ENCODE measurements around the gene SPIN1.
"Not testable (repeated sequence)": the region's sequence is repeated elsewhere in the genome, so short reads cannot be mapped to it uniquely, and the experiment has no call there.

SPIN1 gene

GRCh38 chr9:88388203-88388885, at the start of gene SPIN1:
SPIN1 (plus strand) TSS chr9:88388444; CDS start chr9:88426540, 38,096 bp downstream.
- H3K4me3 ChIP-seq (ENCODE audit: low read length in 2 of 2) = peak within 1 kb of the TSS; percentile 95 to 99

DNA sequence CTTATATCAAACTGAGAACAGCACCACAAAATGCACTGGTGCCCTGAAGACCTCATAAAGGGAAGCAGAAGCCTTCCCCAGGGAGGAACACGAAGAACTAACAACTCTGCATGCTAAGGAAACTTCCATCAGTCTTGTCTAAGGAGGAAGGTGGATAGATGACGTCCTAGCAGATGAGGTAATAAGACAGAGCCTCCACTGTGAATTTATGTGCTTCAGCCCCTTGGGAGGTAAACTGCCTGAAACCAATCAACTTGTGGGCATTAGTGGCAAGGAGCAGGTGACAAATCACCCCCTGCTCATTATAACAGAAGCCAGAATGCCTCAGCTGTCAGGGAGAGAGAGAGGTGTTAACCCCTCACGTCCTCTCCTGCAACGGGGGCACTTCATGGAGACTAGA, 48.9 kb upstream of the SPIN1 start:
- no peak overlapping the region for H3K27ac ChIP-seq (ENCODE audit: low read depth in 2 of 2, low read length in 2 of 2)
- no peaks in the 10 kb centered on the region for H3K36me3 ChIP-seq (ENCODE audit: control insufficient read depth in 2 of 2, insufficient read depth in 2 of 2, low read length in 2 of 2)
- H3K9ac ChIP-seq (ENCODE audit: low read depth in 1 of 2, low read length in 2 of 2) = no peak overlapping the region
- H3K9me3 ChIP-seq (ENCODE audit: control insufficient read depth in 2 of 2, low read length in 2 of 2) = no peaks in the 10 kb centered on the region
- no peaks in the 10 kb centered on the region for H3K27me3 ChIP-seq (ENCODE audit: control insufficient read depth in 2 of 2, insufficient read depth in 2 of 2, low read length in 2 of 2)
- no peaks in the 10 kb centered on the region for H3K4me1 ChIP-seq (ENCODE audit: control insufficient read depth in 2 of 2, insufficient read depth in 2 of 2, low read length in 2 of 2)
- H3K4me3 ChIP-seq (ENCODE audit: low read length in 2 of 2) = no peak overlapping the region

More at GRCh38 chr9:88388203-88388885, at the start of gene SPIN1:
- H3K27me3 ChIP-seq (ENCODE audit: control insufficient read depth in 2 of 2, insufficient read depth in 2 of 2, low read length in 2 of 2) = no peaks in the 10 kb centered on the region
- peaks cover 4 to 16% of the 10 kb centered on the region in 2 donors for H3K4me1 ChIP-seq (ENCODE audit: control insufficient read depth in 2 of 2, insufficient read depth in 2 of 2, low read length in 2 of 2)
- H3K9ac ChIP-seq (ENCODE audit: low read depth in 1 of 2, low read length in 2 of 2) = peak within 1 kb of the TSS; percentile 94 to 98
- H3K27ac ChIP-seq (ENCODE audit: low read depth in 2 of 2, low read length in 2 of 2) = peak within 1 kb of the TSS; percentile 96 to 97
- H3K9me3 ChIP-seq (ENCODE audit: control insufficient read depth in 2 of 2, low read length in 2 of 2) = no peaks in the 10 kb centered on the region
- H3K36me3 ChIP-seq (ENCODE audit: control insufficient read depth in 2 of 2, insufficient read depth in 2 of 2, low read length in 2 of 2) = peaks cover 0 to 5% of the 10 kb centered on the region in 2 donors

DNA sequence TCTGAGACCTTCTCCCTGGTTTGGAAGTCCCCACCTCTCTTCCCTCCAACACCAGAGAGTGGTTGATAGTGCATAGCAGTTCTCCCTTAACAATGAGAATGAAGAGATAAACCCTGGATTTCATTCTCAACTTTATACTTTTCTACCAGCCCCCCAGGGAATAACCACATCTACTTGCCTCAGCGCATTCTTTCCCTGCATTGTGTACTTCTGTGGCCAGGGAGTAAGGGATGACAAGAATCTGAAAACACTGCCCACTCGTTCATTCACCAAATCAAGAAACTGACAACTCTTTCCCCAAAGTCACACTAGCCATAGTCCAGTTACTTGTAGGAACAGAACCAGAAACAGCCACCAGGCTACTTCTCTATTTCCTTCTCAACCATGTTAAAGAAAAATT, 46.0 kb upstream of the SPIN1 start:
- no peak overlapping the region for H3K27ac ChIP-seq (ENCODE audit: low read depth in 2 of 2, low read length in 2 of 2)

GRCh38 chr9:88344013-88344412, 44.2 kb upstream of the SPIN1 start:
- Histone ChIP-seq H3K9ac (ENCODE audit: low read depth in 1 of 2, low read length in 2 of 2) (no peak overlapping the region), H3K4me3 (ENCODE audit: low read length in 2 of 2) (no peak overlapping the region), H3K27ac (ENCODE audit: low read depth in 2 of 2, low read length in 2 of 2) (no peak overlapping the region), H3K4me1 (ENCODE audit: control insufficient read depth in 2 of 2, insufficient read depth in 2 of 2, low read length in 2 of 2) (no peaks in the 10 kb centered on the region), H3K36me3 (ENCODE audit: control insufficient read depth in 2 of 2, insufficient read depth in 2 of 2, low read length in 2 of 2) (no peaks in the 10 kb centered on the region), H3K27me3 (ENCODE audit: control insufficient read depth in 2 of 2, insufficient read depth in 2 of 2, low read length in 2 of 2) (no peaks in the 10 kb centered on the region), H3K9me3 (ENCODE audit: control insufficient read depth in 2 of 2, low read length in 2 of 2) (no peaks in the 10 kb centered on the region)

More for the DNA sequence above, 46.0 kb upstream of the SPIN1 start:
- Histone ChIP-seq H3K4me1 (ENCODE audit: control insufficient read depth in 2 of 2, insufficient read depth in 2 of 2, low read length in 2 of 2) (no peaks in the 10 kb centered on the region), H3K27me3 (ENCODE audit: control insufficient read depth in 2 of 2, insufficient read depth in 2 of 2, low read length in 2 of 2) (no peaks in the 10 kb centered on the region), H3K9me3 (ENCODE audit: control insufficient read depth in 2 of 2, low read length in 2 of 2) (no peaks in the 10 kb centered on the region), H3K4me3 (ENCODE audit: low read length in 2 of 2) (no peak overlapping the region), H3K36me3 (ENCODE audit: control insufficient read depth in 2 of 2, insufficient read depth in 2 of 2, low read length in 2 of 2) (no peaks in the 10 kb centered on the region), H3K9ac (ENCODE audit: low read depth in 1 of 2, low read length in 2 of 2) (no peak overlapping the region)

GRCh38 chr9:88350354-88350753, 37.9 kb upstream of the SPIN1 start:
- H3K4me1 ChIP-seq (ENCODE audit: control insufficient read depth in 2 of 2, insufficient read depth in 2 of 2, low read length in 2 of 2); H3K9ac ChIP-seq (ENCODE audit: low read depth in 1 of 2, low read length in 2 of 2); H3K36me3 ChIP-seq (ENCODE audit: control insufficient read depth in 2 of 2, insufficient read depth in 2 of 2, low read length in 2 of 2); H3K27ac ChIP-seq (ENCODE audit: low read depth in 2 of 2, low read length in 2 of 2); H3K27me3 ChIP-seq (ENCODE audit: control insufficient read depth in 2 of 2, insufficient read depth in 2 of 2, low read length in 2 of 2); H3K4me3 ChIP-seq (ENCODE audit: low read length in 2 of 2); H3K9me3 ChIP-seq (ENCODE audit: control insufficient read depth in 2 of 2, low read length in 2 of 2): not testable (repeated sequence)

DNA sequence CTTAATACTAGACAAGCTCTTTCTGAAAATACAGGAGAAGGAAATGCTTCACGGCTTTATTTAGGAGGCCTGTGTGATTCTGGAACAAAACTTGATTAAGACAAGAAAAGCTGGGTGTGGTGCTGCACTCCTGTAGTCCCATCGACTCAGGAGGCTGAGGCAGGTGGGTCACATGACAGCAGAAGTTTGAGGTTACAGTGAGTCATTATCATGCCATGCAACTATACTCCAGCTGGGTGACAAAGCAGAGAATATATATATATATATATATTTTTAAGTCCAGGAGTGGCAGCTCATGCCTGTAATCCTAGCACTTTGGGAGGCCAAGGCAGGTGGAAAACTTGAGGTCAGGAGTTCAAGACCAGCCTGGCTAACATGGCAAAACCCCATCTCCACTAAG, 33.1 kb upstream of the SPIN1 start:
- Histone ChIP-seq H3K9me3 (ENCODE audit: control insufficient read depth in 2 of 2, low read length in 2 of 2) (no peaks in the 10 kb centered on the region), H3K4me3 (ENCODE audit: low read length in 2 of 2) (no peak overlapping the region), H3K4me1 (ENCODE audit: control insufficient read depth in 2 of 2, insufficient read depth in 2 of 2, low read length in 2 of 2) (no peaks in the 10 kb centered on the region), H3K9ac (ENCODE audit: low read depth in 1 of 2, low read length in 2 of 2) (no peak overlapping the region), H3K36me3 (ENCODE audit: control insufficient read depth in 2 of 2, insufficient read depth in 2 of 2, low read length in 2 of 2) (no peaks in the 10 kb centered on the region), H3K27ac (ENCODE audit: low read depth in 2 of 2, low read length in 2 of 2) (no peak overlapping the region), H3K27me3 (ENCODE audit: control insufficient read depth in 2 of 2, insufficient read depth in 2 of 2, low read length in 2 of 2) (no peaks in the 10 kb centered on the region)

DNA sequence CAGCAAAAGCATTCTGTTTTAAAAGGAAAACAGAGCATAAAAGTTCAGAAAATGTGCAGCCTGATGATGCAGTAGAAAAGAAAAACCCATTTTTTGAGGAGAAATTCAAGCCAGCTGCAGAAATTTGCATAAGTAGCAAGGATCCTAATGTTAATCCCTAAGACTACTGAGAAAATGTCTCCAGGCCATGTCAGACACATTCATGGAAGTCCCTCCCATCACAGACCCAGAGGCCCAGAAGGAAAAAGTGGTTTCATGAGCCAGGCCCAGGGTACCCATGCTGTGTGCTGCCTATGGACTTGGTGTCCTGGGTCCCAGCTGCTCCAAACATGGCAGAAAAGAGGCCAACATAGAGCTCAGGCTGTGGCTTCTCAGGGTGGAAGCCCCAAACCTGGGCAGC, 31.0 kb upstream of the SPIN1 start:
- H3K9ac ChIP-seq (ENCODE audit: low read depth in 1 of 2, low read length in 2 of 2); H3K9me3 ChIP-seq (ENCODE audit: control insufficient read depth in 2 of 2, low read length in 2 of 2); H3K27me3 ChIP-seq (ENCODE audit: control insufficient read depth in 2 of 2, insufficient read depth in 2 of 2, low read length in 2 of 2); H3K4me3 ChIP-seq (ENCODE audit: low read length in 2 of 2); H3K27ac ChIP-seq (ENCODE audit: low read depth in 2 of 2, low read length in 2 of 2); H3K36me3 ChIP-seq (ENCODE audit: control insufficient read depth in 2 of 2, insufficient read depth in 2 of 2, low read length in 2 of 2); H3K4me1 ChIP-seq (ENCODE audit: control insufficient read depth in 2 of 2, insufficient read depth in 2 of 2, low read length in 2 of 2): not testable (repeated sequence)

GRCh38 chr9:88358723-88359122, 29.5 kb upstream of the SPIN1 start:
- Histone ChIP-seq H3K4me3 (ENCODE audit: low read length in 2 of 2) (no peak overlapping the region), H3K36me3 (ENCODE audit: control insufficient read depth in 2 of 2, insufficient read depth in 2 of 2, low read length in 2 of 2) (no peaks in the 10 kb centered on the region), H3K9ac (ENCODE audit: low read depth in 1 of 2, low read length in 2 of 2) (no peak overlapping the region), H3K4me1 (ENCODE audit: control insufficient read depth in 2 of 2, insufficient read depth in 2 of 2, low read length in 2 of 2) (no peaks in the 10 kb centered on the region), H3K9me3 (ENCODE audit: control insufficient read depth in 2 of 2, low read length in 2 of 2) (no peaks in the 10 kb centered on the region), H3K27me3 (ENCODE audit: control insufficient read depth in 2 of 2, insufficient read depth in 2 of 2, low read length in 2 of 2) (no peaks in the 10 kb centered on the region), H3K27ac (ENCODE audit: low read depth in 2 of 2, low read length in 2 of 2) (no peak overlapping the region)

DNA sequence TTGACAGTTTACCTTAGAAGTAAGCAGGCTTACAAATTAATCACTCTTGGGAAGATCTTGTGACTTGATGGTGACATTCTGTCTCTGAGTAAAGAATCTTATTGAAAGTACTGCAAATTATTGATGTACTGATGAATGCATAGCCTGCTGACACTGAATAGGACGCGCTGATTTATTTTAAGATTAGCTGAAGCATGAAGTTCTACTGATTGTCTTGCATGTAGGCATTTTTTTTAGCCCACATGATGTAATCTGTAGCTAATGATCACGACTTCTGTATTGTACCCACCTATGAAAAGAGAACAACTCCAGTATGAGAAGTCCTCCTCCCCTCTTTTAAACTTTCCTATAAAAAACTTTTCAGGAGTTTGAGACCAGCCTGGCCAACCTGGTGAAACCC, 28.3 kb upstream of the SPIN1 start:
- H3K4me1 ChIP-seq (ENCODE audit: control insufficient read depth in 2 of 2, insufficient read depth in 2 of 2, low read length in 2 of 2) = peaks cover 0 to 2% of the 10 kb centered on the region in 2 donors

DNA sequence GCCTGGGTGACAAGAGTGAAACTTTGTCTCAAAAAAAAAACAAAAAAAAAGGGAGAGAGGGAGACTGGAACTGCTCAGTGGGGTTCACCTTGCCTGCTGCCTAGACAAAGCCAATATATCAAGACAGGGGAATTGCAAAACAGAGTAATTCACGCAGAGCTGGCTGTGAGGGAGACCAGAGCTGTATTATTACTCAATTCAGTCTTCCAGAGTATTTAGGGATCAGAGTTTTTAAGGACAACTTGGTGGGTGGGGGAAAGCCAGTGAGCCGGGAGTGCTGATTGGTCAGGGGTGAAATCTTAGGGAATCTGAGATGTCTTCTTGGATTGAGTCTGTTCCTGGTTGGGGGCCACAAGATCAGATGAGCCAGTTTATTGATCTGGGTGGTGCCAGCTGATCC, 25.6 kb upstream of the SPIN1 start:
- H3K36me3 ChIP-seq (ENCODE audit: control insufficient read depth in 2 of 2, insufficient read depth in 2 of 2, low read length in 2 of 2) = no peaks in the 10 kb centered on the region
- H3K9me3 ChIP-seq (ENCODE audit: control insufficient read depth in 2 of 2, low read length in 2 of 2) = no peaks in the 10 kb centered on the region
- H3K4me1 ChIP-seq (ENCODE audit: control insufficient read depth in 2 of 2, insufficient read depth in 2 of 2, low read length in 2 of 2) = peaks cover 0 to 2% of the 10 kb centered on the region in 2 donors
- H3K9ac ChIP-seq (ENCODE audit: low read depth in 1 of 2, low read length in 2 of 2) = no peak overlapping the region
- H3K27me3 ChIP-seq (ENCODE audit: control insufficient read depth in 2 of 2, insufficient read depth in 2 of 2, low read length in 2 of 2) = no peaks in the 10 kb centered on the region
- H3K27ac ChIP-seq (ENCODE audit: low read depth in 2 of 2, low read length in 2 of 2) = no peak overlapping the region
- H3K4me3 ChIP-seq (ENCODE audit: low read length in 2 of 2) = no peak overlapping the region

More for the DNA sequence above, 28.3 kb upstream of the SPIN1 start:
- Histone ChIP-seq H3K27ac (ENCODE audit: low read depth in 2 of 2, low read length in 2 of 2) (no peak overlapping the region), H3K9ac (ENCODE audit: low read depth in 1 of 2, low read length in 2 of 2) (no peak overlapping the region), H3K9me3 (ENCODE audit: control insufficient read depth in 2 of 2, low read length in 2 of 2) (no peaks in the 10 kb centered on the region), H3K4me3 (ENCODE audit: low read length in 2 of 2) (no peak overlapping the region), H3K36me3 (ENCODE audit: control insufficient read depth in 2 of 2, insufficient read depth in 2 of 2, low read length in 2 of 2) (no peaks in the 10 kb centered on the region), H3K27me3 (ENCODE audit: control insufficient read depth in 2 of 2, insufficient read depth in 2 of 2, low read length in 2 of 2) (no peaks in the 10 kb centered on the region)

Data from mucosa of rectum (tissue), 2 donors.